Endodermal cell (in vitro differentiated cells): ENCODE data around the gene LSM7. TPM values are rescaled to one million over a fixed set of nuclear protein-coding genes. Genes with fewer than 3 reads are reported as not detected.

ENCODE experiments used
- DNase-seq: peaks from one replicate; pipeline ENCODE4 v3.0.0-alpha.2; 2017
- H3K27ac ChIP-seq: 2 replicates; pipeline ENCODE4 v1.5.1; 2013; ENCODE audit warnings: mild to moderate bottlenecking, low read depth, low read length, moderate library complexity
- H3K27me3 ChIP-seq: 2 replicates; pipeline ENCODE4 v1.6.1; 2013; ENCODE audit warnings: mild to moderate bottlenecking, low read length, moderate library complexity; ENCODE audit not compliant: insufficient read depth, control insufficient read depth, poor library complexity, severe bottlenecking
- H3K36me3 ChIP-seq: 2 replicates; pipeline ENCODE4 v1.7.0; 2013; ENCODE audit warnings: mild to moderate bottlenecking, low read length, moderate library complexity; ENCODE audit not compliant: control insufficient read depth, insufficient read depth
- H3K4me1 ChIP-seq: one replicate; pipeline ENCODE4 v1.7.0; 2013; ENCODE audit warnings: low read length; ENCODE audit not compliant: control insufficient read depth, insufficient read depth
- H3K4me3 ChIP-seq: 2 replicates; pipeline ENCODE4 v1.5.1; 2013; ENCODE audit warnings: mild to moderate bottlenecking, low read length, moderate library complexity
- H3K9ac ChIP-seq: 2 replicates; pipeline ENCODE4 v1.6.1; 2013; ENCODE audit warnings: mild to moderate bottlenecking, low read length, moderate library complexity; ENCODE audit not compliant: poor library complexity, severe bottlenecking; ENCODE audit errors: extremely low read depth
- H3K9me3 ChIP-seq: 2 replicates; pipeline ENCODE4 v1.6.1; 2013; ENCODE audit warnings: mild to moderate bottlenecking, low read length, moderate library complexity; ENCODE audit not compliant: control insufficient read depth
- H3K27ac Mint-ChIP-seq: 2 replicates; pipeline ENCODE4 v1.8.0; 2020; ENCODE audit warnings: mixed read lengths
- H3K27me3 Mint-ChIP-seq: 2 replicates; pipeline ENCODE4 v1.8.0; 2021; ENCODE audit warnings: mild to moderate bottlenecking, mixed read lengths; ENCODE audit not compliant: insufficient read depth
- H3K36me3 Mint-ChIP-seq: 2 replicates; pipeline ENCODE4 v1.8.0; 2020; ENCODE audit warnings: low read depth, mixed read lengths
- H3K4me1 Mint-ChIP-seq: 2 replicates; pipeline ENCODE4 v1.8.0; 2020; ENCODE audit warnings: mixed read lengths
- H3K4me3 Mint-ChIP-seq: 2 replicates; pipeline ENCODE4 v1.8.0; 2020; ENCODE audit warnings: mild to moderate bottlenecking, moderate library complexity, mixed read lengths
- H3K9me3 Mint-ChIP-seq: 2 replicates; pipeline ENCODE4 v1.8.0; 2020; ENCODE audit warnings: mild to moderate bottlenecking, mixed read lengths
- CTCF ChIP-seq: fragments of 200-600 bp; sonication (generic); conservative IDR thresholded peaks from 2 replicates; pipeline ENCODE4 v1.5.0; 2021; ENCODE audit warnings: antibody characterized with exemption, mild to moderate bottlenecking
- WGBS, 2 experiments: methylation state at CpG; one replicate each; pipeline versions ENCODE4 v1.1.5 to v1.1.7; 2013; ENCODE audit warnings: missing lambda C conversion rate in 2 of 2, mixed read lengths in 1 of 2; ENCODE audit not compliant: insufficient coverage in 1 of 2, insufficient read length in 1 of 2; 5-methylcytosine and 5-hydroxymethylcytosine counted together
- total RNA-seq, 2 donors: library from RNA; stranded (reverse); fragmentation: NEBNext Ultra II Directional in 1 of 2; extraction: Animal tissue kit (Norgen Biotek cat#: 25700) in 1 of 2; gene quantifications; 2 replicates in 1 of 2; 3 replicates in 1 of 2; pipeline ENCODE4 v1.2.1, GENCODE V29; 2021

LSM7 gene
- total RNA-seq, 2 donors from 2014 or later: 141 to 149 TPM

GRCh38 chr19:2311093-2311492 is 17.3 kb downstream of the LSM7 start:
- Histone ChIP-seq H3K27me3 (peaks cover 21% of the 10 kb centered on the region), H3K9ac (no peak overlapping the region), H3K27ac (no peak overlapping the region), H3K4me3 (no peak overlapping the region), H3K36me3 (no peaks in the 10 kb centered on the region), H3K4me1 (no peaks in the 10 kb centered on the region), H3K9me3 (peaks cover 15% of the 10 kb centered on the region)
- TF ChIP-seq CTCF: no peak
- Mint-ChIP-seq H3K4me3 (no peak overlapping the region), H3K4me1 (peaks cover 2% of the 10 kb centered on the region), H3K36me3 (no peaks in the 10 kb centered on the region), H3K27ac (no peak overlapping the region), H3K9me3 (peaks cover 14% of the 10 kb centered on the region), H3K27me3 (peaks cover 62% of the 10 kb centered on the region)
- 90 to 92% methylated on average over 3 to 4 of the region's 4 CpGs for WGBS, 2 experiments
- no peak for DNase-seq

- no peak overlapping the region for H3K4me3 Mint-ChIP-seq
- no peak overlapping the region for H3K27ac ChIP-seq
- no peaks in the 10 kb centered on the region for H3K36me3 ChIP-seq
- H3K9me3 ChIP-seq: peaks cover 6% of the 10 kb centered on the region
- H3K4me1 ChIP-seq: no peaks in the 10 kb centered on the region
- no peak overlapping the region for H3K4me3 ChIP-seq
- 86 to 90% methylated on average over 9 to 17 of the region's 17 CpGs for WGBS, 2 experiments
- H3K27me3 ChIP-seq: peaks cover 21% of the 10 kb centered on the region
- DNase-seq: no peak
- H3K9me3 Mint-ChIP-seq: peaks cover 4% of the 10 kb centered on the region
- H3K27ac Mint-ChIP-seq: no peak overlapping the region
- H3K9ac ChIP-seq: no peak overlapping the region
- TF ChIP-seq CTCF: no peak
- peaks cover 61% of the 10 kb centered on the region for H3K27me3 Mint-ChIP-seq
- no peaks in the 10 kb centered on the region for H3K36me3 Mint-ChIP-seq
- no peaks in the 10 kb centered on the region for H3K4me1 Mint-ChIP-seq
These were observed 18.5 kb downstream of the LSM7 start for GRCh38 chr19:2309734-2310362.

GRCh38 chr19:2308114-2308556 is 20.3 kb downstream of the LSM7 start, which contains the start of gene LINGO3:
Gene LINGO3, minus strand, starts transcription at chr19:2308154. Its CDS starts 16,378 bp downstream, at chr19:2291776.
- Mint-ChIP-seq H3K27me3 (peaks cover 50% of the 10 kb centered on the region), H3K36me3 (peaks cover 1% of the 10 kb centered on the region), H3K4me1 (no peaks in the 10 kb centered on the region), H3K9me3 (peaks cover 2% of the 10 kb centered on the region), H3K4me3 (peak within 1 kb of the TSS; percentile 24), H3K27ac (no peak within 1 kb of the TSS)
- Histone ChIP-seq H3K4me3 (no peak within 1 kb of the TSS), H3K9me3 (no peaks in the 10 kb centered on the region), H3K27ac (no peak within 1 kb of the TSS), H3K36me3 (no peaks in the 10 kb centered on the region), H3K9ac (no peak within 1 kb of the TSS), H3K27me3 (peaks cover 21% of the 10 kb centered on the region), H3K4me1 (no peaks in the 10 kb centered on the region)
- 13 to 42% methylated on average over 12 to 63 of the region's 63 CpGs for WGBS, 2 experiments
- DNase-seq: no peak
- TF ChIP-seq CTCF: no peak
